ENCODE measurements around the gene CDKN3.

Gene CDKN3

GRCh38 chr14:54353266-54353665 is 43.5 kb upstream of the CDKN3 start:
- DNase-seq (ENCODE audit: low read depth), result no peak
- TF ChIP-seq CTCF (IDR thresholded peaks at IDR 0.05; ENCODE audit: control insufficient read depth, extremely low read depth, insufficient read depth), result no peak
- H3K4me3 ChIP-seq (ENCODE audit: low read depth, low read length), result no peak overlapping the region

- no peak overlapping the region for H3K4me3 ChIP-seq (ENCODE audit: low read depth, low read length)
- TF ChIP-seq CTCF (IDR thresholded peaks at IDR 0.05; ENCODE audit: control insufficient read depth, extremely low read depth, insufficient read depth), result no peak
- DNase-seq (ENCODE audit: low read depth), result no peak
Observed at GRCh38 chr14:54353694-54354093, 43.1 kb upstream of the CDKN3 start.

- no peak for TF ChIP-seq CTCF (IDR thresholded peaks at IDR 0.05; ENCODE audit: control insufficient read depth, extremely low read depth, insufficient read depth)
- DNase-seq (ENCODE audit: low read depth), result no peak
- no peak overlapping the region for H3K4me3 ChIP-seq (ENCODE audit: low read depth, low read length)
Observed at GRCh38 chr14:54354096-54354495, 42.7 kb upstream of the CDKN3 start.

- no peak for TF ChIP-seq CTCF (IDR thresholded peaks at IDR 0.05; ENCODE audit: control insufficient read depth, extremely low read depth, insufficient read depth)
- no peak overlapping the region for H3K4me3 ChIP-seq (ENCODE audit: low read depth, low read length)
- no peak for DNase-seq (ENCODE audit: low read depth)
Observed at GRCh38 chr14:54354968-54355641, 41.7 kb upstream of the CDKN3 start.

GRCh38 chr14:54355698-54356097 is 41.1 kb upstream of the CDKN3 start:
- no peak for DNase-seq (ENCODE audit: low read depth)
- no peak overlapping the region for H3K4me3 ChIP-seq (ENCODE audit: low read depth, low read length)

GRCh38 chr14:54356172-54356571 is 40.6 kb upstream of the CDKN3 start:
- no peak overlapping the region for H3K4me3 ChIP-seq (ENCODE audit: low read depth, low read length)
- no peak for DNase-seq (ENCODE audit: low read depth)

More at GRCh38 chr14:54355698-54356097, 41.1 kb upstream of the CDKN3 start:
- TF ChIP-seq CTCF (IDR thresholded peaks at IDR 0.05; ENCODE audit: control insufficient read depth, extremely low read depth, insufficient read depth), result no peak

More at GRCh38 chr14:54356172-54356571, 40.6 kb upstream of the CDKN3 start:
- TF ChIP-seq CTCF (IDR thresholded peaks at IDR 0.05; ENCODE audit: control insufficient read depth, extremely low read depth, insufficient read depth), result no peak

All from LNCaP clone FGC (cell line).